Anterior cingulate cortex (tissue), 58 donors: ENCODE data around the gene PIK3R3.
"Not testable (repeated sequence)": the region's sequence is repeated elsewhere in the genome, so short reads cannot be mapped to it uniquely, and the experiment has no call there.

Source experiments
- DNase-seq, 58 donors: peaks; one replicate each; lab custom pipeline; 2025; lab: John Stamatoyannopoulos, UW

PIK3R3 gene

DNA sequence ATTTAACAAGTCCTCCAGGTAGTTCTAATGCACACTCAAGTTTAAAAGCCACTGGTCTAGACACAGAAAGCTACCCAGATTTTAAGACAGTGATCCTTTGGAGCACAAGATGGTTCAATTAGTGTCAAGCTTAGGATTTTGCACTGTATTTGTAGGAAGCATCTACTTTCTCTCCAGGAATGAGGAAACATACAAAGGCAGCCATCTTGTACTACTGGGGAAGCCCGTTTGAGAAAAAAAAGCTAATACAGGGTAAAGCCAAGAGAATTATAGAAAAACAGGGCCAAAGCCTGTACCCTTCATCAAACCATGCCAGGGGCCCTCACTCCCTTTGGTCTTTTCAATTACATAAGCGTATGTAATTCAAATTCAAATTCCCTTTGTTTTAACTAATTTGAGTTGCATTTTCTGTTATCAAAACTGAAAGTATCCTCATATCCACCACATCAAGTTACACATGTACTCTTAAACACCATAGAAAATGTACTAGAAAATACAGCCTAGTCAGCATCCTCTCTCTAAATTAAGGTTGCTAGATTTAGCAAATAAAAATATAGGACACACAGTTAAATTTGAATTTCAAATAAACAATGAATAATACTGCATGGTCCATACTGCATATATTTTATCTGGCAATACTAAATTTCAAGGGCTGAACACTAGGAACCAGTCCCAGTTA lies 17.4 kb downstream of the PIK3R3 start:
- no peak for DNase-seq

GRCh38 chr1:46113948-46114347 lies 18.5 kb downstream of the PIK3R3 start:
- DNase-seq, result no peak

DNA sequence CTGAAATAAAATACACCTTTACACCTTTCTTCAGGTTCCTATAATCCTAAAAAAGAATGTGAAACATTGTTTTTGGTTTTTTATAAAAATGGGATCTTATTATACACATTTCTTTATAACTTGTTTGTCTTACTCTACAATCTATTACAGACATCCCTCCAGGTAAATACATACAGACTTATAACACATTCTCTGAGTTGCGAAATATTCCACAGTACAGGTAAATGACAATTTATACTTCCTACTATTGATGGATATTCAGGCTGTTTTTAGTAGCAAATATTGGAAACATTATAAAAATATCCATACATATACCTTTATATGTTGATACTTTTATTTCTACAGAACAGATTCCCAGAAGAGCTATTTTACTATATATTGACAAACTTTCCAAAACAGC lies 20.3 kb downstream of the PIK3R3 start:
- no peak for DNase-seq

- DNase-seq, result no peak
These were observed 21.9 kb downstream of the PIK3R3 start for GRCh38 chr1:46110521-46110920.

DNA sequence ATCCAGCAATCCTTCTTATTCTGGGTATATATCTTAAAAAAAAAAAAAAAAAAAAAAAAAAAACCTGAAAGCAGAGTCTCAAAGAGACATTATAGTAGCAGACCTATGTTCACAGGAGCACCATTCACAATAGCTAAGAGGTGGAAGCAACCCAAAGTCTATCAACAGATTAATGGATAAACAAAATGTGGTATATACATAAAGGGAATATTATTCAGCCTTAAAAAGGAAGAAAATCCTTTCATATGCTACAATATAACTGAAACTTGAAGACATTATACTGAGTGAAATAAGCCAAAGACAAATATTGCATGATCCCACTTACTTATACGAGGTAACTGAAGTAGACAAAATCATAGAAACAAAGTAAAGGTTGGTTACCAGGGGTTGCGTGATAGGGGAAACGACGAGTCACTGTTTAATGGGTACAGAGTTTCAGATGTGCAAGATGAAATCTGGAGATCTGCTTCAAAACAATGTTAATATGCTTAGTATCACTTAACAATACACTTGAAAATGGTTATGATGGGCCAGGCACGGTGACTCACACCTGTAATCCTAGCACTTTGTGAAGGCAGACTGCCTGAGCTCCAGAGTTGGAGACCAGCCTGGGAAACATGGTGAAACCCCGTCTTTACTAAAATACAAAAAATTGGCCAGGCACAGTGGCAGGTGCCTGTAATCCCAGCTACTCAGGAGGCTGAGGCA lies 29.5 kb downstream of the PIK3R3 start:
- DNase-seq, result no peak

- no peak for DNase-seq
These were observed 33.2 kb downstream of the PIK3R3 start for GRCh38 chr1:46099215-46099614.

GRCh38 chr1:46098027-46098712 lies 34.3 kb downstream of the PIK3R3 start:
- DNase-seq, result no peak

GRCh38 chr1:46097149-46097472 lies 35.3 kb downstream of the PIK3R3 start:
- no peak for DNase-seq

DNA sequence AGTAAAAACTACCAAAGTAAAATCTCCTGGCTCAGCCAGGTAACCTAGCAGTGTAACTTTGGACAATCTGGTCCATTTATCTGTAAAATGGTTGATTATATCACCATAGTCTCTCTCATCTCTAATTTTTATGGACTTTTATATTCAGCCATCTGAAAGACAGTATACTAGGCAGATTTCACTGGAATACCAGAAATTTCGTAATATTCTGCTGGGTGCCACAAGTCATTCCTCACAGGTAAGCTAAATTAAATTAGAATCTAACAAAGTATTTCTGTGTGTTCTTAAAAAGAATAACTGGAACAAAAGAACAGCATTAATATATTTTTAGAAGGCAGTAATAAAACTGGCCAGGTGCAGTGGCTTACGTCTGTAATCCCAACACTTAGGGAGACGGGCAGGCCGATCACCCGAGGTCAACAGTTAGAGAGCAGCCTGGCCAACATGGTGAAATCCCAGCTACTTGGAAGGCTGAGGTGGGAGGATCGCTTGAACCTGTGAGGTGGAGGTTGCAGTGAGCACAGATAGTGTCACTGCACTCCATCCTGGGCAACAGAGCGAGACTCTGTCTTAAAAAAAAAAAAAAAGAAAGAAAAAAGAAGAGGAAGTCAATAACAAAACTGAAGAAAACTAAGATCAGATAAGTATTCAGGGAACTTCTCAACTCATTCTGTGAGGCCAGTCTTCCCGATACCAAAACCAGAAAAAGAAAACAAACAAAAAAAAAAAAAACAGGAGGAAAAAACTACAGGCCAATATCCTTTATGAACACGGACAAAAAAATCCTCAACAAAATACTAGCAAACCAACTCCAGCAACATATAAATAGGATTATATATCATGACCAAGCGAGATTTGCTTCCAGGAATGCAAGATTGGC lies 35.9 kb downstream of the PIK3R3 start:
- DNase-seq, result no peak

GRCh38 chr1:46095110-46095509 lies 37.3 kb downstream of the PIK3R3 start:
- DNase-seq, result not testable (repeated sequence)

- DNase-seq, result no peak
These were observed 37.9 kb downstream of the PIK3R3 start for GRCh38 chr1:46094471-46095005.

GRCh38 chr1:46093832-46094231 lies 38.6 kb downstream of the PIK3R3 start:
- DNase-seq, result not testable (repeated sequence)

DNA sequence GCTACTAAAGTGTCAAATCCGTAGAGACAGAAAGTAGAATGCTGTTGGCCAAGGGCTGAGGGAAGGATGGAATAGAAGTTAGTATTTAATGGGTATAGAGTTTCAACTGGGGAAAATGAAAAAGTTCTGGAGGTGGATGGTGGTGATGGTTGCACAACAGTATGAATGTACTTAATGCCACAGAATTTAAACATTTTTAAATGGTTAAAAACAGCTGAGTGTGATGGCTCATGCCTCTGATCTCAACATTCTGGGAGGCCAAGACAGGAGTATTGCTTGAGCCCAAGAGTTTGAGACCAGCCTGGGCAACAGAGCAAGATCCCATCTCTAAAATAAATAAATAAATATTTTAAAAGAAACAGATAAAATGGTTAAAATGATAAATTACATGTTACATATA lies 44.5 kb downstream of the PIK3R3 start:
- DNase-seq, result no peak

DNA sequence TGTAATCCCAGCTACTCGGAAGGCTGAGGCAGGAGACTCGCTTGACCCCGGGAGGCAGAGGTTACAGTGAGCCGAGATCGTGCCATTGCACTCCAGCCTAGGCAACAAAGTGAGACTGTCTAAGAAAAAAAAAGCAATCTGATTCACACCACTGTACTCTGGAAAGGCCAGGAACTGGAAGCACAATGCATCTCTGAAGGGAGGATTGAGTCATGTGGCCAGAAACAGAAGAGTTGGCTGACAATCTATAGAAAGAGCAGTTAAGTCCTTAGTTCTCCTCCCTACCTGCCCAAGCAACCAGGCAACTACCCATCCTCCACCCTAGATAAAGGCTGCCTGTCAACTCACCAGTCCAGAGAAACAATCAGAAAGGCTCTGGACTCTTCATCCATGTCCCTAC lies 45.9 kb downstream of the PIK3R3 start:
- DNase-seq, result no peak

DNA sequence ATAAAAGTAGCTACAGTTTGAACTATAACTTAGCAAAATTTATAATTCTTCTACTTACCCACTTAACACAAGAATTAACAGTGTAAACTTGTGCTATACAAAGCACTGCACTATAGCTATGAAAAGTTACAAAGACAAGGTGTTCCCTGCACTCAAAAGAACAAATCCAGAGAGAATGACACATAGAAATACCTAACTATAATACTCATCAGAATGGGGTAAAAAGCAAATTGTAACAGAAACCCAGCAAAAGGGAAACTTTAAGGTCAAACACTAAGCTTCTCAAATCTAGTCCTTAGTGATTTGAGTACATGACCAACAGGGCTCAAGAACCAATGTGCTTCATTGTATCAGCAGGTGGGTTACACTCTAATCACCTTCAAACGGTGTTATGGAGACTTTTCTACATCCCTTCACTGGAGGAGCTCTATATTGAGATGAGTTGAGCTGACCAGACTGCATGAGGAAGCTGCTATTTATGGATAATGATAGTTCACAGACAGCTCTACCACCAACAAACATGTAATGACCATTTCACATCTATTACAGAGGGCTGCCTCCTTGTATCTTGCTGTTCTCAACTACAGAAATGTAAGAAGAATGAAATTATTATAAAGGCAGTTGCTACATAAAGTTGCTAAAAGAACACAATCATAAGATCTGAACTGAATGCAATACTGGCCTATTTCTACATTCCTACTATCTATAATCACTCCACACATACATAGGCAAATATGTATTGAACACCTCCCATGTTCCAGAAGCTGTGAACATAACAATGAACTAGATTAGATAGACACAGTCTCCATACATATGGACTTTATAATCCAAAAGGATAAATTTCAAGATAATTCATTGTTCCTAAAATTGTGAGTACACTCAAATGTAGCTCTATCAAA lies 47.6 kb downstream of the PIK3R3 start:
- no peak for DNase-seq

GRCh38 chr1:46083579-46083978 lies 48.9 kb downstream of the PIK3R3 start:
- DNase-seq, result no peak

DNA sequence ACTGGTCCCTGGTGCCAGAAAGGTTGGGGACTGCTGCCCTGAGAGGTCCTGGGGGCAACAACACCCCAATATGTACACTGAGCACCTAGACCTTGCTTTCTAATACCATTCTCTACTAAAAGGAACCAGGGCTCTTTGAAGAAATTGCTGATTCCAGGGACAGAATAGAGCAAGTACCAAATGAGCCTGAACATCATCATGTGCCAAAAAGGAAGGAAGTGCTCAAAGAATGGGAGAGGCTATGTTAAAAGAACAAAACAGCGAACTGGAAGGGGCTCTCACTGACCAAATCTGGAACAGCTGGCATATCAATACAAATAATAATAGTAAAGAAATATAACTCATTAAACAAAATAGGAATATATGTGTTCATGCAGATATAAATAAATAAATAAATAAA lies 50.8 kb downstream of the PIK3R3 start:
- DNase-seq, result no peak

DNA sequence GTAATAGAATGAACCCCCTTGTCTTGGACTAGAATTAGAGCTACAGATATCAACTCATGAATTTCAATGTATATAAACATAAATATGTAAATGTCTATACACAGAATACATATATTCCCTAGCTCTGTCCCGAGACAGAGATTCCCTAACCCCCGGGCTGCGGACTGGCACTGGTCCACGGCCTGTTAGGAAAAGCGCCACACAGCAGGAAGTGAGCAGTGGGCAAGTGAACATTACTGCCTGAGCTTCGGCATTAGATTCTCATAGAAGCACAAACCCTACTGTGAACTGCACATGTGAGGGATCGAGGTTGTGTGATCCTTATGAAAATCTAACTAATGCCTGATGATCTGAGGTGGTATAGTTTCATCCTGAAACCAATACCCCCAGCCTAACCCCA lies 51.2 kb downstream of the PIK3R3 start:
- no peak for DNase-seq

DNA sequence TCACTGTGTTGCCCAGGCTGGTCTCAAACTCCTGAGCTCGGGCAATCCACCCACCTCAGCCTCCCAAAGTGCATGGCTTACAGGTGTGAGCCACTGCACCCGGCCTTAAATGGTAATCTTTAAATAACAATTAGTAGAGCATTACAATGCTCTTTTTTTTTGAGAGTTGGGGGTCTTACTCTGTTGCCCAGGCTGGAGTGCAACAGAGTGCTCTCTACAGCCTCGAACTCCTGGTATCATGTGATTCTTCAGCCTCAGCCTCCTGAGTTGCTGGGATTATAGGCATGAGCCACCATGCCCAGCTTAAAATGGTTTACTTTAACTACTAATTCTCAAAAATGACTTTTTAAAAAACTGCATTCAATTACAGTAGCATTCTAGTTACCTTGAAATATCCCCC lies 52.2 kb downstream of the PIK3R3 start:
- DNase-seq, result no peak

GRCh38 chr1:46077644-46078043 lies 54.8 kb downstream of the PIK3R3 start:
- DNase-seq, result no peak
